GM12878 (cell line): ENCODE measurements around the gene LIF. TPM values are rescaled to one million over a fixed set of nuclear protein-coding genes. Genes with fewer than 3 reads are reported as not detected.
A peak's percentile ranks its signal among the peaks of the same experiment; 100 is the strongest.

ENCODE experiments used
- ATAC-seq: fragments of 200-7000 bp; cut with Tn5 transposase; 3 replicates; pipeline ENCODE4 v1.9.1; 2020; ENCODE audit warnings: mild to moderate bottlenecking, moderate library complexity
- BruUV-seq: library from RNA; stranded (reverse); fragments of 400-500 nt; replicated peaks from 2 replicates; lab custom pipeline; 2021; lab: Mats Ljungman, UMichigan
- CTCF ChIA-PET: fragments of 300-600 bp; sonication (Branson Sonifier 250); formaldehyde crosslinking; extraction: SDS; loops from one replicate; lab custom pipeline; 2021; ENCODE audit warnings: inconsistent platforms; lab: Yijun Ruan, JAX
- POLR2A ChIA-PET: fragments of 350-600 bp; formaldehyde crosslinking; extraction: SDS; loops from one replicate; lab custom pipeline; 2021; ENCODE audit warnings: inconsistent platforms; lab: Charles Lee
- RAD21 ChIA-PET: fragments of 300-600 bp; sonication (Branson Sonifier 250); formaldehyde crosslinking; loops from one replicate; lab custom pipeline; 2023; ENCODE audit warnings: antibody characterized with exemption; ENCODE audit not compliant: unreplicated experiment; lab: Charles Lee
- SMC1A ChIA-PET: fragments of 300-600 bp; sonication (Branson Sonifier 250); formaldehyde crosslinking; loops from one replicate; lab custom pipeline; 2023; ENCODE audit not compliant: unreplicated experiment, uncharacterized antibody; lab: Charles Lee
- DNase-seq: peaks from one replicate; pipeline ENCODE4 v3.0.0-alpha.2; 2011; ENCODE audit warnings: low read depth, low spot score
- FAIRE-seq: peaks from 3 replicates; lab custom pipeline; 2011; peaks lifted over from hg19 to GRCh38; lab: Jason Lieb, UNC
- H2AFZ ChIP-seq: 2 replicates; pipeline ENCODE4 v1.6.0; 2011; ENCODE audit warnings: low read depth, low read length, control low read depth; ENCODE audit not compliant: control insufficient read depth
- H3K27ac ChIP-seq: 2 replicates; pipeline ENCODE4 v1.5.1; 2011; ENCODE audit warnings: control low read depth; ENCODE audit not compliant: control insufficient read depth, insufficient read depth
- H3K27me3 ChIP-seq, 2 experiments: replicated peaks in 1 of 2; 2 replicates each; pipeline versions ENCODE4 v1.6.0 to v1.6.1; 2011; ENCODE audit warnings: low read length in 1 of 2; ENCODE audit not compliant: control insufficient read depth in 2 of 2, insufficient read depth in 2 of 2
- H3K36me3 ChIP-seq, 2 experiments: 2 replicates each; pipeline ENCODE4 v1.5.1; 2011; ENCODE audit warnings: low read length in 1 of 2; ENCODE audit not compliant: control insufficient read depth in 2 of 2, insufficient read depth in 2 of 2
- H3K4me1 ChIP-seq: 2 replicates; pipeline ENCODE4 v1.6.1; 2011; ENCODE audit warnings: mild to moderate bottlenecking, low read length, moderate library complexity, mixed read lengths; ENCODE audit not compliant: control insufficient read depth, insufficient read depth
- H3K4me2 ChIP-seq: 2 replicates; pipeline ENCODE4 v1.6.0; 2011; ENCODE audit warnings: control low read depth; ENCODE audit not compliant: control insufficient read depth, insufficient read depth
- H3K4me3 ChIP-seq: fragments of 200-600 bp; sonication (generic); 2 replicates; pipeline ENCODE4 v1.5.1; 2016
- H3K79me2 ChIP-seq: 2 replicates; pipeline ENCODE4 v1.6.0; 2011; ENCODE audit warnings: low read length; ENCODE audit not compliant: control insufficient read depth, insufficient read depth
- H3K9ac ChIP-seq: 2 replicates; pipeline ENCODE4 v1.8.0; 2011; ENCODE audit warnings: low read length, control low read depth, mixed read lengths; ENCODE audit not compliant: control insufficient read depth, insufficient read depth
- H3K9me3 ChIP-seq: replicated peaks from 3 replicates; pipeline ENCODE4 v1.5.1; 2011; ENCODE audit warnings: mild to moderate bottlenecking, low read length; ENCODE audit not compliant: control insufficient read depth, insufficient read depth
- H4K20me1 ChIP-seq: 2 replicates; pipeline ENCODE4 v1.6.0; 2011; ENCODE audit not compliant: control insufficient read depth, insufficient read depth
- JUNB ChIP-seq: IDR thresholded peaks from 2 replicates; pipeline ENCODE4 v1.6.1; 2016; ENCODE audit warnings: antibody characterized with exemption, mild to moderate bottlenecking
- PML ChIP-seq: IDR thresholded peaks from 2 replicates; pipeline ENCODE4 v1.6.1; 2012; ENCODE audit warnings: low read length, inconsistent platforms
- SPI1 ChIP-seq: IDR thresholded peaks from 2 replicates; pipeline ENCODE4 v1.6.1; 2011; ENCODE audit warnings: low read depth, mild to moderate bottlenecking, low read length, moderate library complexity, borderline replicate concordance; ENCODE audit not compliant: insufficient read depth
- WGBS: methylation state at CpG from one replicate; pipeline ENCODE4 v1.1.6; 2016; ENCODE audit warnings: low lambda C conversion rate; ENCODE audit not compliant: insufficient replicate concordance, insufficient coverage; ENCODE audit errors: missing lambda C conversion rate; 5-methylcytosine and 5-hydroxymethylcytosine counted together
- in situ Hi-C: fragments of 300-500 bp; cut with MboI; formaldehyde crosslinking; loops from 9 replicates; pipeline ENCODE4 v1.14.3; 2018; ENCODE audit warnings: mixed read lengths
- intact Hi-C: fragments of 100-400 bp; cut with micrococcal nuclease; formaldehyde crosslinking; loops from one replicate; pipeline ENCODE4 v1.14.2; 2022; ENCODE audit not compliant: unreplicated experiment
- polyA plus RNA-seq, 11 experiments: library from polyadenylated mRNA; depleted of rRNA in 4 of 11; unstranded in 6 of 11; stranded (reverse) in 5 of 11; fragments of >200 nt; fragmentation: Nextera tagmentation in 4 of 11; fragmentation: Illumina TruSeq in 1 of 11; extraction: Ambion mirVana in 4 of 11; extraction: Trizol in 1 of 11; gene quantifications; 1 replicate in 1 of 11; 2 replicates in 10 of 11; pipeline versions ENCODE4 v1.2.1 to v1.2.3, GENCODE V29; 2011 to 2016; ENCODE audit warnings: inconsistent platforms in 2 of 11, missing spikeins in 2 of 11, low read depth in 1 of 11
- total RNA-seq, 4 experiments: library from RNA; depleted of rRNA in 3 of 4; stranded (reverse); fragments of >200 nt in 3 of 4; fragmentation: Illumina TruSeq in 1 of 4; extraction: Trizol in 1 of 4; gene quantifications; 2 replicates each; pipeline versions ENCODE4 v1.2.1 to v1.2.3, GENCODE V29; 2013 to 2021
- TF ChIP-seq, protein P1 (sequence below): IDR thresholded peaks from 2 replicates; pipeline ENCODE4 v1.6.1; 2012; ENCODE audit warnings: mild to moderate bottlenecking, low read depth, low read length
- TF ChIP-seq, protein P2 (sequence below): fragments of 450-650 bp; IDR thresholded peaks from 2 replicates; pipeline ENCODE4 v1.6.1; 2016; ENCODE audit warnings: mild to moderate bottlenecking

The LIF gene
- total and polyA plus RNA-seq, 10 of the 15 experiments (the other 5 are each of a cell fraction or from before 2014, with no cell fraction given) = 0.05 to 3.4 (median 0.97) TPM

DNA sequence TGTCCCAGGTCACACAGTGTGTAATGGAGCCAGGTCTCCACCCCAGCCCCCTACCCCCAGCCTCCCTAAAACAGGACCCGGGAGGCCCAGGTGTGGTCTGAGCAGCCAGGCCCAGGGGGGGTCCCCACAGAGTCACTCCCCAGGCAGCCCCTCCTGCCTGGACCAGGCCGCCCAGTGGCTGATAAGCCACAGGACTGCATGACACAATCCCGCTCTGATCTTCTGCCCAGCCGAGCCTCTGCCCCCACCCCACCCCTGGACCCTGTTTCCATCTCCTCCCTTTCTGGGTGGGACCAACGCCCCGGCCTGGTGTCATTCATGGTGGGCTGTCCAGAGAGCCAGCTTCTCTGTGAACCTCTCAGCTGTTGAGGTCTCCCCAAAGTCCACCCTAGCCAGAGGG, 7.8 kb upstream of the LIF start (continued):
- TF ChIP-seq, protein P1, sequence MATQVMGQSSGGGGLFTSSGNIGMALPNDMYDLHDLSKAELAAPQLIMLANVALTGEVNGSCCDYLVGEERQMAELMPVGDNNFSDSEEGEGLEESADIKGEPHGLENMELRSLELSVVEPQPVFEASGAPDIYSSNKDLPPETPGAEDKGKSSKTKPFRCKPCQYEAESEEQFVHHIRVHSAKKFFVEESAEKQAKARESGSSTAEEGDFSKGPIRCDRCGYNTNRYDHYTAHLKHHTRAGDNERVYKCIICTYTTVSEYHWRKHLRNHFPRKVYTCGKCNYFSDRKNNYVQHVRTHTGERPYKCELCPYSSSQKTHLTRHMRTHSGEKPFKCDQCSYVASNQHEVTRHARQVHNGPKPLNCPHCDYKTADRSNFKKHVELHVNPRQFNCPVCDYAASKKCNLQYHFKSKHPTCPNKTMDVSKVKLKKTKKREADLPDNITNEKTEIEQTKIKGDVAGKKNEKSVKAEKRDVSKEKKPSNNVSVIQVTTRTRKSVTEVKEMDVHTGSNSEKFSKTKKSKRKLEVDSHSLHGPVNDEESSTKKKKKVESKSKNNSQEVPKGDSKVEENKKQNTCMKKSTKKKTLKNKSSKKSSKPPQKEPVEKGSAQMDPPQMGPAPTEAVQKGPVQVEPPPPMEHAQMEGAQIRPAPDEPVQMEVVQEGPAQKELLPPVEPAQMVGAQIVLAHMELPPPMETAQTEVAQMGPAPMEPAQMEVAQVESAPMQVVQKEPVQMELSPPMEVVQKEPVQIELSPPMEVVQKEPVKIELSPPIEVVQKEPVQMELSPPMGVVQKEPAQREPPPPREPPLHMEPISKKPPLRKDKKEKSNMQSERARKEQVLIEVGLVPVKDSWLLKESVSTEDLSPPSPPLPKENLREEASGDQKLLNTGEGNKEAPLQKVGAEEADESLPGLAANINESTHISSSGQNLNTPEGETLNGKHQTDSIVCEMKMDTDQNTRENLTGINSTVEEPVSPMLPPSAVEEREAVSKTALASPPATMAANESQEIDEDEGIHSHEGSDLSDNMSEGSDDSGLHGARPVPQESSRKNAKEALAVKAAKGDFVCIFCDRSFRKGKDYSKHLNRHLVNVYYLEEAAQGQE = no peak
- TF ChIP-seq SPI1 = no peak

DNA sequence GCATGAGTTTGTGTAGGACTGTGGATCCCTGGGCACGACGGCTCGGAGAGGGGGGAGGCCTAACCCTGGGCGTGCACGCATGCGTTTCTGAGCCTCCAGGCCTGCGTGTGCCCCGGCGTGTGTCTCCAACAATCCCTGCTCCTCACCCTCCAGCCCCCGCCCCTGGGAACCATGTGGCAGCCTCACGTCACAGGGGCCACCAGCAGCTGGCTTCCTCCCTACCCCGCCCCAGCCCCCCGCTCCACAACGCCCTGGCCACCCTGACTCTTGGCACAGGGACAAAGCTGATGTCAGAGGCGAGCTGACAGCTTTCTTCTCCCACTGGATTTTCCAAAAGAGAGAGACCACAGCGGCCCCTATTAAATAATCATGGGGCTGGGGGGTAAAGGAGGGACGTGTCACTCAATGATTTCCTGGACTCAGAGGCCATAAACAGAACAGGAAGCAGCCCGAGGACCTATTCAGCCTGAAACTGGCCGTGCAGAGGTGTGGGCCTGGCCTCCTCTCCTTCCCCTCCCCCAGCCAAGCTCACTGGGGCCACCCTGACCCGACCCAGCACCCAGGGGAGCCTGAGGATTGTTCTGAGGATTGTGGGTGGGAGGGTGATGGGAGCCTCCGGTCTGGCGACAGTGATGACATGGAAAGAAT, 6.8 kb upstream of the LIF start:
- peak; percentile 30 for ATAC-seq
- H4K20me1 ChIP-seq = no peaks in the 10 kb centered on the region
- no peak overlapping the region for H3K4me2 ChIP-seq
- no peaks in the 10 kb centered on the region for H3K79me2 ChIP-seq
- H2AFZ ChIP-seq = no peak overlapping the region
- H3K4me1 ChIP-seq = peaks cover 10% of the 10 kb centered on the region
- CTCF ChIA-PET = interaction anchor here (0.8 kb wide), 2 partner anchors 10 to 141 kb away, joined by 3 read pairs; no protein-coding TSS in a partner anchor
- no peak overlapping the region for H3K9ac ChIP-seq
- no peaks in the 10 kb centered on the region for H3K9me3 ChIP-seq
- 42% methylated on average over 21 of the region's 22 CpGs for WGBS
- DNase-seq = no peak
- no peak overlapping the region for H3K4me3 ChIP-seq
- H3K27me3 ChIP-seq = no peaks in the 10 kb centered on the region; a peak in 1 of 4 replicates
- in situ Hi-C loops (no loop called here), intact Hi-C loops (no loop called here)
- no peak overlapping the region for H3K27ac ChIP-seq
- SMC1A ChIA-PET = interaction anchor here (1.2 kb wide), 1 partner anchor 34 kb away, joined by 4 read pairs; no protein-coding TSS in a partner anchor
- no peak for FAIRE-seq
- no peak for TF ChIP-seq JUNB
- TF ChIP-seq, protein P2, sequence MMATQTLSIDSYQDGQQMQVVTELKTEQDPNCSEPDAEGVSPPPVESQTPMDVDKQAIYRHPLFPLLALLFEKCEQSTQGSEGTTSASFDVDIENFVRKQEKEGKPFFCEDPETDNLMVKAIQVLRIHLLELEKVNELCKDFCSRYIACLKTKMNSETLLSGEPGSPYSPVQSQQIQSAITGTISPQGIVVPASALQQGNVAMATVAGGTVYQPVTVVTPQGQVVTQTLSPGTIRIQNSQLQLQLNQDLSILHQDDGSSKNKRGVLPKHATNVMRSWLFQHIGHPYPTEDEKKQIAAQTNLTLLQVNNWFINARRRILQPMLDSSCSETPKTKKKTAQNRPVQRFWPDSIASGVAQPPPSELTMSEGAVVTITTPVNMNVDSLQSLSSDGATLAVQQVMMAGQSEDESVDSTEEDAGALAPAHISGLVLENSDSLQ = peak; percentile 34
- no peak for TF ChIP-seq PML
- POLR2A ChIA-PET = interaction anchor here (0.6 kb wide), 1 partner anchor 95 kb away, joined by 3 read pairs; no protein-coding TSS in a partner anchor
- RAD21 ChIA-PET = interaction anchor here (1.0 kb wide), 1 partner anchor 35 kb away, joined by 3 read pairs; no protein-coding TSS in a partner anchor
- no TSS peak for BruUV-seq
- H3K36me3 ChIP-seq = no peaks in the 10 kb centered on the region
